Colonic mucosa (tissue), 4 donors: ENCODE results near the gene SPAG16. TPM values are rescaled to one million over a fixed set of nuclear protein-coding genes. Genes with fewer than 3 reads are reported as not detected.

Source experiments
- DNase-seq: peaks from one replicate; pipeline ENCODE4 v3.0.0-alpha.2; 2020
- H3K27ac ChIP-seq: fragments of 200-600 bp; one replicate; pipeline ENCODE4 v1.8.0; 2021
- H3K27me3 ChIP-seq: fragments of 200-600 bp; one replicate; pipeline ENCODE4 v1.8.0; 2021
- H3K36me3 ChIP-seq: fragments of 200-600 bp; one replicate; pipeline ENCODE4 v1.8.0; 2021
- H3K4me1 ChIP-seq: fragments of 200-600 bp; one replicate; pipeline ENCODE4 v1.8.0; 2021; ENCODE audit warnings: mild to moderate bottlenecking
- H3K4me3 ChIP-seq: fragments of 200-600 bp; one replicate; pipeline ENCODE4 v1.8.0; 2021
- H3K9ac ChIP-seq, 2 donors: one replicate each; pipeline ENCODE4 v1.7.0; 2013; ENCODE audit warnings: control low read depth in 2 of 2, low read depth in 2 of 2, low read length in 2 of 2
- H3K9me3 ChIP-seq: fragments of 200-600 bp; one replicate; pipeline ENCODE4 v1.8.0; 2021
- CTCF ChIP-seq: fragments of 200-600 bp; IDR thresholded peaks from one replicate; pipeline ENCODE4 v1.8.0; 2022; ENCODE audit warnings: antibody characterized with exemption, mild to moderate bottlenecking
- intact Hi-C: fragments of 100-400 bp; cut with DNase I; formaldehyde crosslinking; loops from one replicate; pipeline ENCODE4 v1.14.1; 2022
- total RNA-seq, 2 donors: library from RNA; stranded (reverse); fragmentation: NEBNext Ultra II Directional in 1 of 2; extraction: Animal tissue kit (Norgen Biotek cat#: 25700) in 1 of 2; gene quantifications; one replicate each; pipeline ENCODE4 v1.2.1, GENCODE V29; 2021
- donor health status: healthy.
- donor health status: DM: no; HTN: no; CAD: no.
- donor health status: DM: no; HTN: no; CAD: no.

SPAG16 gene
- total RNA-seq, 2 donors from 2014 or later = 18.6 to 25.5 TPM

GRCh38 chr2:213411582-213412289 is 127.5 kb downstream of the SPAG16 start:
- intact Hi-C loops = no loop called here
- H3K27ac ChIP-seq = peak overlapping the region; percentile 65

GRCh38 chr2:213415093-213415492 is 130.8 kb downstream of the SPAG16 start:
- TF ChIP-seq CTCF = no peak
- intact Hi-C loops = no loop called here
- H3K27me3 ChIP-seq = no peaks in the 10 kb centered on the region
- no peaks in the 10 kb centered on the region for H3K4me1 ChIP-seq
- H3K9ac ChIP-seq = no peak overlapping the region
- H3K27ac ChIP-seq = no peak overlapping the region
- no peaks in the 10 kb centered on the region for H3K9me3 ChIP-seq
- H3K4me3 ChIP-seq = no peak overlapping the region
- H3K36me3 ChIP-seq = no peaks in the 10 kb centered on the region
- no peak for DNase-seq

More at GRCh38 chr2:213411582-213412289, 127.5 kb downstream of the SPAG16 start:
- Histone ChIP-seq H3K27me3 (no peaks in the 10 kb centered on the region), H3K9ac (no peak overlapping the region), H3K9me3 (no peaks in the 10 kb centered on the region), H3K4me3 (no peak overlapping the region), H3K36me3 (no peaks in the 10 kb centered on the region), H3K4me1 (no peaks in the 10 kb centered on the region)
- peak; percentile 41 for DNase-seq
- no peak for TF ChIP-seq CTCF

- intact Hi-C loops = no loop called here
- Histone ChIP-seq H3K4me1 (no peaks in the 10 kb centered on the region), H3K36me3 (no peaks in the 10 kb centered on the region), H3K9me3 (no peaks in the 10 kb centered on the region), H3K27me3 (no peaks in the 10 kb centered on the region), H3K4me3 (no peak overlapping the region), H3K9ac (no peak overlapping the region), H3K27ac (no peak overlapping the region)
- DNase-seq = no peak
- TF ChIP-seq CTCF = no peak
Measured at GRCh38 chr2:213416832-213417231, 132.6 kb downstream of the SPAG16 start.

GRCh38 chr2:213419980-213420379 is 135.7 kb downstream of the SPAG16 start:
- Histone ChIP-seq H3K4me3 (no peak overlapping the region), H3K27ac (no peak overlapping the region), H3K4me1 (no peaks in the 10 kb centered on the region), H3K9me3 (no peaks in the 10 kb centered on the region), H3K27me3 (no peaks in the 10 kb centered on the region), H3K36me3 (no peaks in the 10 kb centered on the region), H3K9ac (no peak overlapping the region)
- no peak for DNase-seq
- no peak for TF ChIP-seq CTCF
- intact Hi-C loops = no loop called here

GRCh38 chr2:213420828-213421385 is 136.6 kb downstream of the SPAG16 start:
- Histone ChIP-seq H3K4me1 (no peaks in the 10 kb centered on the region), H3K9me3 (no peaks in the 10 kb centered on the region), H3K36me3 (no peaks in the 10 kb centered on the region), H3K27ac (no peak overlapping the region), H3K27me3 (no peaks in the 10 kb centered on the region), H3K9ac (no peak overlapping the region), H3K4me3 (no peak overlapping the region)
- intact Hi-C loops = no loop called here
- no peak for TF ChIP-seq CTCF
- no peak for DNase-seq
